Activated CD4-positive, alpha-beta T cell treated with anti-CD3 and anti-CD28 coated beads, Interleukin-2, amount 10 ng/mL, durations not matched to agents 7 days and 5 days (primary cell): ENCODE data around the gene ATP6V0B. TPM values are rescaled to one million over a fixed set of nuclear protein-coding genes. Genes with fewer than 3 reads are reported as not detected.

Source experiments
- CTCF ChIA-PET: fragments of 350-600 bp; sonication (Branson Sonifier 250); formaldehyde crosslinking; loops from one replicate; lab custom pipeline; 2021; ENCODE audit warnings: antibody characterized with exemption; lab: Charles Lee
- POLR2A ChIA-PET: fragments of 350-600 bp; sonication (Branson Sonifier 250); formaldehyde crosslinking; loops from one replicate; lab custom pipeline; 2021; ENCODE audit warnings: antibody characterized with exemption; lab: Charles Lee
- DNase-seq: peaks from one replicate; pipeline ENCODE4 v3.0.0-alpha.2; 2020
- H3K27ac Mint-ChIP-seq: one replicate; pipeline ENCODE4 v1.8.0; 2021; ENCODE audit warnings: mild to moderate bottlenecking, moderate library complexity, mixed read lengths
- H3K27me3 Mint-ChIP-seq: one replicate; pipeline ENCODE4 v1.8.0; 2021; ENCODE audit warnings: mixed read lengths
- H3K36me3 Mint-ChIP-seq: one replicate; pipeline ENCODE4 v1.8.0; 2021; ENCODE audit warnings: low read depth, mixed read lengths
- H3K4me1 Mint-ChIP-seq: one replicate; pipeline ENCODE4 v1.8.0; 2021; ENCODE audit warnings: mixed read lengths
- H3K4me3 Mint-ChIP-seq: one replicate; pipeline ENCODE4 v1.8.0; 2021; ENCODE audit warnings: mild to moderate bottlenecking, moderate library complexity, mixed read lengths
- H3K9me3 Mint-ChIP-seq: one replicate; pipeline ENCODE4 v1.8.0; 2021; ENCODE audit warnings: mixed read lengths
- total RNA-seq, 2 experiments: library from RNA; stranded (reverse); gene quantifications; one replicate each; pipeline ENCODE4 v1.2.3, GENCODE V29; 2021

Gene ATP6V0B
- total RNA-seq, 2 experiments from 2014 or later: 90.1 to 112 TPM

DNA sequence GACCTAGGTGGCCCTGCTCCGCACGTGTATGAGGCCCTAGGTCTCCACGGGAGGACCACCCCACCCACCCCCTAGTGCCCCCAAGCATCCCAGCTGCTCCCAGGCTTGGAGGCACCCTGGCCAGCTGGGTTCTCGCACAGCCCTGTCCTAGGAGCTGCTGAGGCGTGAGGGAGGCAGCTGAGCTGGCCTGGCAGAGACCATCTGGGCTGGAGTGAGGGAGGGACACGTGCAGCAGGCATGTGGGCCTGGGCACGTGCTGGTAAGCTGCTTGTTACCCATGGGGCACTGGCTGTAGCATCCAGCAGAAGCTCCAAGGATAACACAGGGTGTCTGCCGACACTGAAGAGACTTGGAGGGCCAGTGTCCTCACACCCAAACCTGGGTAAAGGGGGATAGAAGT is 46.4 kb downstream of the ATP6V0B start:
- no peak overlapping the region for H3K4me3 Mint-ChIP-seq
- DNase-seq: no peak
- no peaks in the 10 kb centered on the region for H3K27me3 Mint-ChIP-seq
- H3K36me3 Mint-ChIP-seq: no peaks in the 10 kb centered on the region
- no peaks in the 10 kb centered on the region for H3K9me3 Mint-ChIP-seq
- no peak overlapping the region for H3K27ac Mint-ChIP-seq
- CTCF ChIA-PET: interaction anchor here (2.2 kb wide), 1 partner anchor 15 kb away, joined by 15 read pairs; no protein-coding TSS in a partner anchor
- H3K4me1 Mint-ChIP-seq: no peaks in the 10 kb centered on the region
- POLR2A ChIA-PET: no interaction called here

DNA sequence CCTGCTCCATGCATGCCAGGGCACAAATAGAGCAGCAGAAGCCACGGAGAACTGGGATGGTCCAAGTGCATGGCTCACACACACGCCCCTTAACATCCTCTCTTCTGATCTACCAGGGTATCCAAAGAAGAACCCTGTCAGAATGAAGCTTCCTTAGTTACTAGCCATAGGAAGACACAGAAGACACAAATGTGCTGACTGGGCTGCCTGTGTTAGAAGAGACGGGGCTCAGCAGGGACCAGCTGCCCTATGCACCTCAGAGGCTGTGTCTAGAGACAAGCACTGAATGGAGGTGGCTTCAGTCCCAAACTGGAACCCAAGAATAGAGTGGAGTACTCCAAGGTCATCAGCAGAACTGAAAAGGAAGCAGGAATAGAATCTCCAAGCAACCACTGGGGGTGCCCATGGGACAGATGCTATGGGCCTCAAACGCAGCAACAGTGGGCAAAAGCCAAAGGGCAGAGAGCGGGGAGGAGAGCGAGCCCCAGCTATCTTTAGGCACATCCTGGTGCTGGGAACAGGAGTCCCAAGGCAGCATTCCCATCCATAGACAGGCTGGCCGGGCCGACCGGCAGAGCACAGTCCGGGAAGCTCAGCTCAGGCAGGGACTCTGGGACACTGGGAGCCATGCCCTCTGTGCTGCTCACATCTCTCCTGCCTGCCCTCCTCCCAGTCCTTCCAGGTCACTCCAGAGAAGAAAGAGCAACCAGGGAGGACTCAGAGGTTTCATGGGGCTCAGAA is 47.0 kb downstream of the ATP6V0B start:
- ChIA-PET POLR2A (no interaction called here), CTCF (interaction anchor here (2.0 to 2.2 kb wide), 2 partner anchors 16 to 22 kb away, joined by 5 to 15 read pairs; no protein-coding TSS in a partner anchor)
- no peaks in the 10 kb centered on the region for H3K27me3 Mint-ChIP-seq
- no peak overlapping the region for H3K27ac Mint-ChIP-seq
- no peaks in the 10 kb centered on the region for H3K4me1 Mint-ChIP-seq
- H3K36me3 Mint-ChIP-seq: no peaks in the 10 kb centered on the region
- no peak for DNase-seq
- H3K9me3 Mint-ChIP-seq: no peaks in the 10 kb centered on the region
- H3K4me3 Mint-ChIP-seq: no peak overlapping the region

DNA sequence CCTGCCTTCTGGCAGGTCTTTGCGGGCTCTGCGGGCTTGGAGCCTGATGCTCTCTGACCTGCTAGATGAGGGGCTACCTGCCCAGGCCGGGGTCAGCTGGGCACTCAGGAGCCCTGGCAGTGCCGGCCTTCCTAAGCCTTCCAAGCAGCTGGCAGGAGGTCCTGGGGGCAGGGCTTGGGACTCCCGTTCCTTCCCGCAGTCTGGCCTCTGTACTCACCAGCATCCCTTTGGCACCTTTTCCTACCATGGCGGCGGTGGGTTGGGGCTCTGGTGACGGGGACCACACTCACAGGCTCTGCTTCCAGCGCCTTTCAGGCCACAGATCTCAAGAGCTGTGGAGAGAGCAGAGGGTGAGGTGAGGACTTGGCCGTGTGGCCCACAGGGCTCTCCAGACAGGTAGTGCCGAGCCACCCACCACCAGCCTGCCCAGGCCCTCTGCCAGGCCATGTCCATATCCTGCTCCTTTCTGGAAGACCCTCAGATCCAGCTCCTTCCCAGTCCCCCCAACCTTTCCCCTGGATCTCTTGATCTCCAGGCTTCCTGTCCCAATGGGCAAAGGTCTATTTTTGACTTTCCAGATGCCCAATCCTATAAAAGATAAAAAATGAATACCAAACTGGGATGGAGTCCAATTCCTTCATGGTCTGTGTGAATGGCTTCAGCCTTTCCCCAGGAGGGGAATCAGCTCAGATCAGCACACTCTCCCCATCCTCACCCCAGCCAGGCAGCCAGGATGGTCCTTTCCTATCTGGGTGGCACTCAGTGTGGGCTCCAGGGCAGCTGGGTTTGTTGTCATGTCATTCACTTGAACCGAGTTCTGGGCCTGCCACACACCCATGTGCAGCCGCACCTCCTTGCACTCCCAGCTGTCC is 49.5 kb downstream of the ATP6V0B start:
- Mint-ChIP-seq H3K9me3 (no peaks in the 10 kb centered on the region), H3K4me1 (peaks cover 12% of the 10 kb centered on the region), H3K27me3 (no peaks in the 10 kb centered on the region), H3K4me3 (no peak overlapping the region), H3K36me3 (no peaks in the 10 kb centered on the region), H3K27ac (no peak overlapping the region)
- ChIA-PET POLR2A (no interaction called here), CTCF (interaction anchor here (0.6 to 1.8 kb wide), 4 partner anchors 10 to 79 kb away, joined by 3 read pairs; no protein-coding TSS in a partner anchor)
- no peak for DNase-seq

DNA sequence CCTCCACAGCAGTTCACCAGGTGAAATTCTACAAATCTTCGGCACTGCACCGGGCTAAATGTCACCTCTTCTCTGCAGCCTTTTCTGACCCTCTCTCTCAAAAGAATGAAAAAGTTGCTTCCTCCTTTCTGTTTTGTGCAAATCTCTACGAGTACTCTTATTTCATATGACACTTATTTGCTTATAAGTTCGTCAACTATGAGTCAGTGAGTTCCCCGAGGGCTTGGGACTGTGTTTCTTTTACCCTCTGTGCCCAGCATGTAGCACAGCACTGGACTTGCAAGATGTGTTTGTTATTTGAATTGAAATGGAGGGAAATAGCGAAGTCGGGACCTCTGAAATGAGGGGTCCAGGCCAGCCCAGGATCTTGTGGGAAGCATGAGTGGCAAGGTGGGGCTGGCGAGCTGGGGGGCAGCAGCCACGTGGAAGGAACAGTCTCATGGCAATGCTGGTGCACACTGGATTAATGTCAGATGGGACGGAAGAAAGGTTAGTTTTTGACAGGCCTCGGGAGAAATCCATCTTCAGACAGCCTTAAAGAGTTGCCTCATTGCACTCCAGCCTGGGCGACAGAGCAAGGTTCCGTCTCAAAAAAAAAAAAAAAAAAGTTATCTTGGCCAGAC is 50.3 kb downstream of the ATP6V0B start:
- H3K4me3 Mint-ChIP-seq: no peak overlapping the region
- DNase-seq: no peak
- CTCF ChIA-PET: interaction anchor here (0.6 to 0.7 kb wide), 2 partner anchors 11 to 27 kb away, joined by 3 read pairs; no protein-coding TSS in a partner anchor
- H3K4me1 Mint-ChIP-seq: peaks cover 18% of the 10 kb centered on the region
- POLR2A ChIA-PET: no interaction called here
- no peaks in the 10 kb centered on the region for H3K9me3 Mint-ChIP-seq
- H3K27ac Mint-ChIP-seq: no peak overlapping the region
- no peaks in the 10 kb centered on the region for H3K27me3 Mint-ChIP-seq
- no peaks in the 10 kb centered on the region for H3K36me3 Mint-ChIP-seq

DNA sequence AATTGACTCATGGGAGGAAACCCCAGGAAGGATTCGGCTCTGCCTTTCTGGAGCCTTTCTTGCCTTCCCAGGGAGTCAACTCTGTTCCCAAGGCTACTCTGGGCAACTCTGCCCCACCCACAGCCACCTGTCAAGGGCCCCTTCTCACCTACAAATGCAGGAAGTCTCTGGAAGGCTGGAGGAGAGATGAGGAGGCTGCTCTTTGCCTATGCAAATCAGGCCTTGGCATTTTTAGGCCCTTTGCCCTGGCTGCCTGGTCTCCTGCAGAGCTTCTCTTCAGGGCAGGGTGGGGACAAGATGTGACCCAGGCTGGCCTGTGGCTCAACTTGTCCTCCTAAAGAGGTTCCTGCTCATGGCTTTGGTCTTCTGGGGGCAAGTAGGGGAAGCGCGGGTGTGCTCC is 51.1 kb downstream of the ATP6V0B start:
- Mint-ChIP-seq H3K9me3 (no peaks in the 10 kb centered on the region), H3K27me3 (no peaks in the 10 kb centered on the region), H3K4me3 (no peak overlapping the region), H3K27ac (no peak overlapping the region), H3K4me1 (peaks cover 18% of the 10 kb centered on the region), H3K36me3 (no peaks in the 10 kb centered on the region)
- DNase-seq: no peak
- ChIA-PET CTCF (interaction anchor here (2.1 kb wide), 1 partner anchor 11 kb away, joined by 5 read pairs; no protein-coding TSS in a partner anchor), POLR2A (no interaction called here)

DNA sequence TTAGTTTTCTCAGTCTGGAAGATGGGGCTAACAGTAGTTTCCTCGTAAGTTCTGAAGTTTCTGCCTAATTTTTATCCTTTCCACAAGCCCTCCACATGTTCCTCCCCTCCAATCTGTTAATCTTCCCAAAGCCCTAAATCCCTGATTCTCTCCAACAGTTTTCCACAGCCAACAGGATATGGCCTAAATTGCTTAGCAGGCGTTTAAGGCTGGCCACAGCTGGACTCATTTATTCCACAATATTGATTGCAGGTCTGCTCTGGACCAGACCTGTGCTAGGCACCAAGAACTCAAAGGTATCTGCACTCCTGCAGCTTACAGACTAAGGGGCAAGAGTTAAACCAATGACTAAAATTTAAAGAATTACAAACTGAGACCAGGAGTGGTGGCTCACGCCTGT is 52.6 kb downstream of the ATP6V0B start:
- H3K4me3 Mint-ChIP-seq: no peak overlapping the region
- H3K4me1 Mint-ChIP-seq: peaks cover 30% of the 10 kb centered on the region
- H3K9me3 Mint-ChIP-seq: no peaks in the 10 kb centered on the region
- ChIA-PET POLR2A (no interaction called here), CTCF (interaction anchor here (0.7 to 2.1 kb wide), 4 partner anchors 9 to 25 kb away, joined by 3 to 6 read pairs (median 4); no protein-coding TSS in a partner anchor)
- no peak for DNase-seq
- H3K36me3 Mint-ChIP-seq: no peaks in the 10 kb centered on the region
- H3K27me3 Mint-ChIP-seq: peaks cover 1% of the 10 kb centered on the region
- H3K27ac Mint-ChIP-seq: no peak overlapping the region

Other genes starting within 250 kb of the ATP6V0B start
- gene ARTN, start 41.2 kb upstream of the ATP6V0B start, total RNA-seq: under 1 TPM; 0.10 to 0.52 TPM
- gene IPO13, start 28.0 kb upstream of the ATP6V0B start, total RNA-seq: 10 to 100 TPM; 22.0 to 27.2 TPM
- gene DPH2, start 5.0 kb upstream of the ATP6V0B start, total RNA-seq: 10 to 100 TPM; 28.0 to 30.0 TPM
- gene B4GALT2, start 4.2 kb downstream of the ATP6V0B start, total RNA-seq: 1 to 10 TPM; 8.0 to 9.3 TPM
- 1 to 10 TPM in 1 of 2 experiments, under 1 TPM in 1; 0.71 to 1.3 TPM for gene CCDC24, start 16.6 kb downstream of the ATP6V0B start, total RNA-seq
- 1 to 10 TPM; 4.0 to 4.8 TPM for gene SLC6A9, start 56.5 kb downstream of the ATP6V0B start, total RNA-seq
- not detected for gene KLF17, start 143.9 kb downstream of the ATP6V0B start, total RNA-seq
- not detected for gene KLF18, start 166.7 kb downstream of the ATP6V0B start, total RNA-seq
- gene DMAP1, start 238.5 kb downstream of the ATP6V0B start, total RNA-seq: 10 to 100 TPM; 45.8 to 46.2 TPM